CD14-positive monocyte (primary cell): Measurements from ENCODE around the gene RABAC1. TPM values are rescaled to one million over a fixed set of nuclear protein-coding genes. Genes with fewer than 3 reads are reported as not detected.

Experiments used
- DNase-seq, 3 donors: peaks; one replicate each; pipeline ENCODE4 v3.0.0-alpha.2; 2011 to 2022
- H2AFZ ChIP-seq: 2 replicates; pipeline ENCODE4 v1.6.0; 2012; ENCODE audit warnings: mild to moderate bottlenecking, low read depth, low read length, inconsistent platforms; ENCODE audit not compliant: insufficient read depth, poor library complexity, severe bottlenecking
- H3K27ac ChIP-seq, 2 donors: 1 replicate in 1 of 2; 2 replicates in 1 of 2; pipeline ENCODE4 v1.5.1; 2012 to 2013; ENCODE audit warnings: low read length in 2 of 2, control low read depth in 1 of 2, inconsistent platforms in 1 of 2, low read depth in 1 of 2, mild to moderate bottlenecking in 1 of 2
- H3K27me3 ChIP-seq, 2 donors: one replicate each; pipeline versions ENCODE4 v1.6.0 to v1.6.1; 2011 to 2013; ENCODE audit warnings: low read length in 2 of 2; ENCODE audit not compliant: control insufficient read depth in 2 of 2, insufficient read depth in 2 of 2
- H3K36me3 ChIP-seq, 2 donors: replicated peaks in 1 of 2; 1 replicate in 1 of 2; 2 replicates in 1 of 2; pipeline versions ENCODE4 v1.5.1 to v1.6.1; 2012 to 2013; ENCODE audit warnings: low read length in 2 of 2, control low read depth in 1 of 2, inconsistent platforms in 1 of 2, mild to moderate bottlenecking in 1 of 2; ENCODE audit not compliant: insufficient read depth in 2 of 2, control insufficient read depth in 1 of 2
- H3K4me1 ChIP-seq, 2 donors: 1 replicate in 1 of 2; 2 replicates in 1 of 2; pipeline versions ENCODE4 v1.5.1 to v1.6.1; 2012 to 2013; ENCODE audit warnings: low read length in 2 of 2, control low read depth in 1 of 2, inconsistent platforms in 1 of 2, mild to moderate bottlenecking in 1 of 2, moderate library complexity in 1 of 2; ENCODE audit not compliant: insufficient read depth in 2 of 2, control insufficient read depth in 1 of 2
- H3K4me2 ChIP-seq: replicated peaks from 2 replicates; pipeline ENCODE3; 2012; ENCODE audit warnings: low read length, moderate library complexity, mild to moderate bottlenecking; ENCODE audit not compliant: poor library complexity, severe bottlenecking; ENCODE audit errors: extremely low read depth
- H3K4me3 ChIP-seq, 3 experiments: fragments of 200-600 bp in 1 of 3; sonication (generic) in 1 of 3; replicated peaks in 1 of 3; 1 replicate in 2 of 3; 2 replicates in 1 of 3; pipeline ENCODE4 v1.5.1; 2011 to 2013; ENCODE audit warnings: low read length in 3 of 3, mild to moderate bottlenecking in 3 of 3, control low read depth in 2 of 3, low read depth in 2 of 3, inconsistent platforms in 1 of 3, moderate library complexity in 1 of 3
- H3K79me2 ChIP-seq: 2 replicates; pipeline ENCODE4 v1.6.0; 2012; ENCODE audit warnings: mild to moderate bottlenecking, control low read depth, inconsistent platforms, low read length, moderate library complexity; ENCODE audit not compliant: insufficient read depth
- H3K9ac ChIP-seq: 2 replicates; pipeline ENCODE4 v1.6.0; 2017; ENCODE audit warnings: low read length, mild to moderate bottlenecking; ENCODE audit not compliant: insufficient read depth, poor library complexity, severe bottlenecking
- H3K9me3 ChIP-seq, 2 donors: replicated peaks in 1 of 2; 1 replicate in 1 of 2; 2 replicates in 1 of 2; pipeline versions ENCODE4 v1.5.1 to v1.6.1; 2012 to 2013; ENCODE audit warnings: low read length in 2 of 2, control low read depth in 1 of 2; ENCODE audit not compliant: control insufficient read depth in 1 of 2, insufficient read depth in 1 of 2
- H4K20me1 ChIP-seq: 2 replicates; pipeline ENCODE4 v1.6.0; 2012; ENCODE audit warnings: mild to moderate bottlenecking, low read length, control low read depth, moderate library complexity; ENCODE audit not compliant: insufficient read depth
- H3K27ac Mint-ChIP-seq, 7 donors: one replicate each; pipeline ENCODE4 v1.8.0; 2020; ENCODE audit warnings: mild to moderate bottlenecking in 7 of 7, mixed read lengths in 7 of 7, moderate library complexity in 6 of 7, inconsistent platforms in 2 of 7
- H3K27me3 Mint-ChIP-seq, 3 donors: one replicate each; pipeline ENCODE4 v1.8.0; 2021 to 2022; ENCODE audit warnings: low read depth in 3 of 3, mild to moderate bottlenecking in 3 of 3, mixed read lengths in 3 of 3, moderate library complexity in 3 of 3, inconsistent platforms in 1 of 3
- H3K36me3 Mint-ChIP-seq, 2 donors: one replicate each; pipeline ENCODE4 v1.8.0; 2020; ENCODE audit warnings: mixed read lengths in 2 of 2, inconsistent platforms in 1 of 2, mild to moderate bottlenecking in 1 of 2
- H3K4me1 Mint-ChIP-seq: one replicate; pipeline ENCODE4 v1.8.0; 2020; ENCODE audit warnings: mild to moderate bottlenecking, mixed read lengths
- H3K4me3 Mint-ChIP-seq, 2 donors: one replicate each; pipeline ENCODE4 v1.8.0; 2020; ENCODE audit warnings: mild to moderate bottlenecking in 2 of 2, mixed read lengths in 2 of 2, moderate library complexity in 1 of 2
- H3K9me3 Mint-ChIP-seq, 7 donors: one replicate each; pipeline ENCODE4 v1.8.0; 2020 to 2022; ENCODE audit warnings: mixed read lengths in 7 of 7, mild to moderate bottlenecking in 6 of 7, moderate library complexity in 6 of 7, inconsistent platforms in 2 of 7
- CTCF ChIP-seq: fragments of 200-600 bp; IDR thresholded peaks from one replicate; pipeline ENCODE4 v1.8.0; 2022; ENCODE audit warnings: antibody characterized with exemption, mild to moderate bottlenecking
- WGBS: methylation state at CpG from one replicate; pipeline ENCODE4 v1.1.5; 2013; ENCODE audit warnings: missing lambda C conversion rate; ENCODE audit not compliant: insufficient coverage; 5-methylcytosine and 5-hydroxymethylcytosine counted together
- intact Hi-C, 2 donors: fragments of 100-400 bp; cut with micrococcal nuclease; formaldehyde crosslinking; loops; one replicate each; pipeline versions ENCODE4 v1.15.0 to v1.15.1; 2023
- polyA plus RNA-seq, 3 donors: library from polyadenylated mRNA; depleted of rRNA in 1 of 3; unstranded in 2 of 3; stranded (reverse) in 1 of 3; fragments of 300-500 nt in 2 of 3; fragments of >200 nt in 1 of 3; fragmentation: Illumina TruSeq in 2 of 3; gene quantifications; 1 replicate in 2 of 3; 2 replicates in 1 of 3; pipeline ENCODE4 v1.2.3, GENCODE V29; 2012 to 2021

The RABAC1 gene
- polyA plus RNA-seq, 3 donors: 126 to 234 (median 202) TPM

DNA sequence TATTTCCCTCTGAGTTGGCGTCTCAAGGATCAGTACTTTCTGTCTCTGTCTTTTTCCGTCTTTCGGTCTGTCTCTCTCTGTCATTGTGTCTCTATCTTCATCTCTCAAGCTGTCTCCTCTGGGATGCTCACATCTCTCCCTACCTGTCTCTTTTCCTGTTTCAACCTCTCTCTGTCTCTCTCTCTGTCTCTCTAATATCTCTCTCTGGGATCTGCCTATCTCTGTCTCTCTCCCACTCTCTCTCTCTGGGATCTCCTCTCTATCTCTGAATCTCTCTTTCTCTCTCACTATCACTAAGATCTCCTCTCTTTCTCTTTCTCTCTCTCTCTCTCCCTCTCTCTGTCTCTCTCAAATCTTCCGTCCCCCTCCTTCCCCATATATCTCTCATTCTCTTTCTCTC, 30.9 kb upstream of the RABAC1 start:
- Histone ChIP-seq H3K36me3 (no peaks in the 10 kb centered on the region), H2AFZ (no peak overlapping the region), H4K20me1 (no peaks in the 10 kb centered on the region), H3K79me2 (no peaks in the 10 kb centered on the region), H3K9me3 (no peaks in the 10 kb centered on the region), H3K4me3 (no peak overlapping the region), H3K9ac (no peak overlapping the region), H3K27ac (no peak overlapping the region), H3K4me1 (peaks cover 4 to 13% of the 10 kb centered on the region in 2 donors), H3K27me3 (peaks cover 4 to 21% of the 10 kb centered on the region in 2 donors), H3K4me2 (no peak overlapping the region)
- Mint-ChIP-seq H3K4me3 (no peak overlapping the region), H3K9me3 (peaks cover 0 to 5% (median 0%) of the 10 kb centered on the region in 7 donors), H3K4me1 (peaks cover 7% of the 10 kb centered on the region), H3K27me3 (peaks cover 13 to 26% (median 15%) of the 10 kb centered on the region in 3 donors), H3K27ac (no peak overlapping the region), H3K36me3 (no peaks in the 10 kb centered on the region)
- no peak for TF ChIP-seq CTCF
- no peak for DNase-seq
- 87% methylated on average over 3 of the region's 4 CpGs for WGBS
- intact Hi-C loops: no loop called here

- Histone ChIP-seq H3K27ac (no peak overlapping the region), H3K4me3 (no peak overlapping the region), H3K79me2 (no peaks in the 10 kb centered on the region), H2AFZ (no peak overlapping the region), H3K4me2 (no peak overlapping the region), H3K27me3 (peaks cover 4 to 13% of the 10 kb centered on the region in 2 donors), H3K36me3 (no peaks in the 10 kb centered on the region), H3K9ac (no peak overlapping the region), H3K9me3 (no peaks in the 10 kb centered on the region), H4K20me1 (no peaks in the 10 kb centered on the region), H3K4me1 (peaks cover 4 to 8% of the 10 kb centered on the region in 2 donors)
- Mint-ChIP-seq H3K36me3 (no peaks in the 10 kb centered on the region), H3K4me3 (no peak overlapping the region), H3K27me3 (peaks cover 7 to 20% (median 9%) of the 10 kb centered on the region in 3 donors), H3K27ac (no peak overlapping the region), H3K9me3 (peaks cover 0 to 5% (median 0%) of the 10 kb centered on the region in 7 donors), H3K4me1 (peaks cover 5% of the 10 kb centered on the region)
- DNase-seq: no peak
- no peak for TF ChIP-seq CTCF
- whole genome bisulfite sequencing: 96% methylated on average over 4 of the region's 9 CpGs
- intact Hi-C loops: no loop called here
Measured at GRCh38 chr19:41988947-41989346, 29.8 kb upstream of the RABAC1 start.
